GM12865 (cell line): ENCODE measurements around the gene RNASE8.

Source experiments
- DNase-seq: peaks from one replicate; pipeline ENCODE4 v3.0.0; 2010; ENCODE audit warnings: low read depth
- H3K4me3 ChIP-seq: 2 replicates; pipeline ENCODE4 v1.5.1; 2011; ENCODE audit warnings: mild to moderate bottlenecking, low read depth, low read length, control low read depth
- CTCF ChIP-seq: IDR thresholded peaks from 2 replicates; pipeline ENCODE4 v1.5.1; 2011; ENCODE audit warnings: low read length, control low read depth, low read depth, inconsistent platforms; ENCODE audit not compliant: insufficient read depth; ENCODE audit errors: missing control alignments

Gene RNASE8

GRCh38 chr14:21102521-21103410, 45.1 kb downstream of the RNASE8 start:
- peak overlapping the region; percentile 74 for H3K4me3 ChIP-seq
- no peak for DNase-seq
- TF ChIP-seq CTCF, result no peak

GRCh38 chr14:21103411-21103709, 45.7 kb downstream of the RNASE8 start:
- DNase-seq, result no peak
- TF ChIP-seq CTCF, result no peak
- H3K4me3 ChIP-seq, result peak overlapping the region; percentile 74

- TF ChIP-seq CTCF, result peak; percentile 75
- DNase-seq, result peak; percentile 97
- H3K4me3 ChIP-seq, result peak overlapping the region; percentile 74
These were observed 46.3 kb downstream of the RNASE8 start for GRCh38 chr14:21103710-21104447.

- TF ChIP-seq CTCF, result peak; percentile 89
- DNase-seq, result peak; percentile 77
- peak overlapping the region; percentile 74 for H3K4me3 ChIP-seq
These were observed 46.9 kb downstream of the RNASE8 start for GRCh38 chr14:21104448-21105060.

- H3K4me3 ChIP-seq, result no peak overlapping the region
- no peak for DNase-seq
- no peak for TF ChIP-seq CTCF
These were observed 47.5 kb downstream of the RNASE8 start for GRCh38 chr14:21105095-21105494.

- no peak for TF ChIP-seq CTCF
- no peak overlapping the region for H3K4me3 ChIP-seq
- no peak for DNase-seq
These were observed 48.5 kb downstream of the RNASE8 start for GRCh38 chr14:21106176-21106497.
